HepG2 (cell line): ENCODE results near the gene APBB1. TPM values are rescaled to one million over a fixed set of nuclear protein-coding genes. Genes with fewer than 3 reads are reported as not detected.

Experiments used
- ATF3 ChIP-seq: sonication (generic); formaldehyde crosslinking; IDR thresholded peaks from 2 replicates; pipeline ENCODE4 v1.4.0; 2020; ENCODE audit warnings: missing genetic modification reagents
- FOXA3 ChIP-seq: IDR thresholded peaks from 2 replicates; pipeline ENCODE4 v1.6.1; 2016; ENCODE audit warnings: missing genetic modification reagents, missing compliant biosample characterization
- HDAC2 ChIP-seq: sonication (generic); formaldehyde crosslinking; IDR thresholded peaks from 2 replicates; pipeline ENCODE4 v1.4.0; 2020; ENCODE audit warnings: missing genetic modification reagents
- HMG20A ChIP-seq: IDR thresholded peaks from 2 replicates; pipeline ENCODE4 v1.6.1; 2016; ENCODE audit warnings: borderline replicate concordance
- HMGXB4 ChIP-seq, 2 experiments: sonication (generic) in 1 of 2; formaldehyde crosslinking in 1 of 2; IDR thresholded peaks; 2 replicates each; pipeline versions ENCODE4 v1.4.0 to v1.6.1; 2018 to 2020; ENCODE audit warnings: missing genetic modification reagents in 2 of 2, borderline replicate concordance in 1 of 2, low read depth in 1 of 2, mild to moderate bottlenecking in 1 of 2, missing biosample characterization in 1 of 2
- HNF4A ChIP-seq: sonication (generic); formaldehyde crosslinking; IDR thresholded peaks from 2 replicates; pipeline ENCODE4 v1.4.0; 2020; ENCODE audit warnings: missing genetic modification reagents
- IRF9 ChIP-seq: sonication (generic); formaldehyde crosslinking; IDR thresholded peaks from 2 replicates; pipeline ENCODE4 v1.8.0; 2022; ENCODE audit warnings: missing genetic modification reagents, mild to moderate bottlenecking, borderline replicate concordance
- MAX ChIP-seq: IDR thresholded peaks from 2 replicates; pipeline ENCODE4 v1.6.1; 2012; ENCODE audit warnings: inconsistent platforms
- MIXL1 ChIP-seq: IDR thresholded peaks from 2 replicates; pipeline ENCODE4 v1.6.1; 2016
- MXD4 ChIP-seq: IDR thresholded peaks from 2 replicates; pipeline ENCODE4 v1.6.1; 2016; ENCODE audit warnings: mild to moderate bottlenecking, missing biosample characterization, missing genetic modification reagents
- NONO ChIP-seq, 2 experiments: fragments of 450-650 bp in 1 of 2; sonication (generic) in 1 of 2; formaldehyde crosslinking in 1 of 2; IDR thresholded peaks in 1 of 2; conservative IDR thresholded peaks in 1 of 2; 2 replicates each; pipeline versions ENCODE4 v1.6.1 to v1.8.0; 2017 to 2022; ENCODE audit warnings: mild to moderate bottlenecking in 1 of 2, missing genetic modification reagents in 1 of 2, moderate library complexity in 1 of 2
- PITX1 ChIP-seq: sonication (generic); formaldehyde crosslinking; IDR thresholded peaks from 2 replicates; pipeline ENCODE4 v1.5.1; 2020; ENCODE audit warnings: mild to moderate bottlenecking, missing genetic modification reagents
- SMC3 ChIP-seq: IDR thresholded peaks from 2 replicates; pipeline ENCODE4 v1.6.1; 2011; ENCODE audit warnings: low read length, improper control_type of control experiment
- TEAD3 ChIP-seq: optimal IDR thresholded peaks from 2 replicates; pipeline ENCODE3; 2016; ENCODE audit warnings: borderline replicate concordance
- XRCC5 ChIP-seq: fragments of 200-400 bp; formaldehyde crosslinking; optimal IDR thresholded peaks from 2 replicates; pipeline ENCODE3; 2017; ENCODE audit warnings: mild to moderate bottlenecking, low read length
- ZNF331 ChIP-seq: sonication (generic); formaldehyde crosslinking; IDR thresholded peaks from 2 replicates; pipeline ENCODE4 v1.4.0; 2020; ENCODE audit warnings: missing genetic modification reagents
- ZNF432 ChIP-seq: sonication (generic); formaldehyde crosslinking; IDR thresholded peaks from 2 replicates; pipeline ENCODE4 v1.5.0; 2020; ENCODE audit warnings: missing genetic modification reagents, mild to moderate bottlenecking, borderline replicate concordance
- ZNF704 ChIP-seq: sonication (generic); formaldehyde crosslinking; IDR thresholded peaks from 2 replicates; pipeline ENCODE4 v1.8.1; 2023; ENCODE audit warnings: mild to moderate bottlenecking, inconsistent platforms, moderate library complexity, missing genetic modification reagents, borderline replicate concordance
- ZNF792 ChIP-seq: IDR thresholded peaks from 2 replicates; pipeline ENCODE4 v1.6.1; 2016
- ZUFSP ChIP-seq: sonication (generic); formaldehyde crosslinking; IDR thresholded peaks from 2 replicates; pipeline ENCODE4 v1.9.0; 2021; ENCODE audit warnings: missing genetic modification reagents, mild to moderate bottlenecking, borderline replicate concordance
- polyA plus RNA-seq, 8 experiments: library from polyadenylated mRNA; depleted of rRNA in 3 of 8; stranded (reverse) in 7 of 8; unstranded in 1 of 8; fragments of >200 nt; fragmentation: Illumina TruSeq in 4 of 8; extraction: Trizol in 4 of 8; gene quantifications; 2 replicates each; pipeline versions ENCODE4 v1.2.1 to v1.2.3, GENCODE V29; 2011 to 2016; ENCODE audit warnings: low read depth in 4 of 8, missing spikeins in 1 of 8, mixed read lengths in 1 of 8; ENCODE audit not compliant: insufficient read depth in 1 of 8
- total RNA-seq, 5 experiments: library from RNA; depleted of rRNA; stranded (reverse); fragments of >200 nt; fragmentation: Illumina TruSeq; extraction: Trizol; gene quantifications; 2 replicates each; pipeline ENCODE4 v1.2.3, GENCODE V29; 2016; ENCODE audit warnings: low read depth in 1 of 5

APBB1 gene
- total and polyA plus RNA-seq, 2 of the 13 experiments (the other 11 are each of a cell fraction or from before 2014, with no cell fraction given), result 1.7 to 3.5 TPM

GRCh38 chr11:6438979-6439571, 20.2 kb upstream of the APBB1 start (continued):
- no peak for TF ChIP-seq ZUFSP (CRISPR knock-in tag)
- TF ChIP-seq PITX1 (CRISPR knock-in tag), result no peak
- TF ChIP-seq ZNF331 (CRISPR knock-in tag), result peak; percentile 65; the same call in 1 of the 2 replicates
- TF ChIP-seq ZNF792 (CRISPR knock-in tag), result 0 out of 2 replicates have a peak, but pooled peaks have one; percentile 44
- TF ChIP-seq ZNF432 (CRISPR knock-in tag), result no peak
- no peak for TF ChIP-seq HNF4A (CRISPR knock-in tag)
- TF ChIP-seq IRF9, result no peak
- peak; percentile 40; the same call in 1 of the 2 replicates for TF ChIP-seq HDAC2 (CRISPR knock-in tag)
- no peak for TF ChIP-seq NONO (IDR thresholded peaks at IDR 0.05)
- peak; percentile 43; the same call in 1 of the 2 replicates for TF ChIP-seq NONO (CRISPR knock-in tag; conservative IDR thresholded peaks at IDR 0.05)
- TF ChIP-seq HMG20A (CRISPR knock-in tag), result no peak
- peak; percentile 57 for TF ChIP-seq XRCC5
- TF ChIP-seq SMC3, result peak; percentile 89
- peak; percentile 64 for TF ChIP-seq TEAD3
- TF ChIP-seq ZNF704, result no peak
- peak; percentile 34; the same call in 1 of the 2 replicates for TF ChIP-seq FOXA3 (CRISPR knock-in tag)
- TF ChIP-seq MAX, result peak; percentile 53; the same call in 1 of the 2 replicates
- peak in 1 of 2 experiments; percentile 54; a peak in 1 of 4 replicates for TF ChIP-seq HMGXB4 (CRISPR knock-in tag; IDR thresholded peaks at IDR 0.05; ENCODE audit: borderline replicate concordance in 1 of 2, low read depth in 1 of 2)
- TF ChIP-seq MXD4 (CRISPR knock-in tag), result 0 out of 2 replicates have a peak, but pooled peaks have one; percentile 56
- TF ChIP-seq MIXL1 (CRISPR knock-in tag), result 0 out of 2 replicates have a peak, but pooled peaks have one; percentile 28
- no peak for TF ChIP-seq ATF3
